HepG2 (cell line): ENCODE measurements around the gene MRPS11.

ENCODE experiments used
- CTCF ChIP-seq: sonication (generic); formaldehyde crosslinking; IDR thresholded peaks from 2 replicates; pipeline ENCODE4 v1.5.0; 2020; ENCODE audit warnings: mild to moderate bottlenecking, missing genetic modification reagents, moderate library complexity
- TF ChIP-seq, protein P1 (sequence below), 2 experiments: fragments of 450-650 bp in 1 of 2; sonication (generic) in 1 of 2; formaldehyde crosslinking in 1 of 2; IDR thresholded peaks; 2 replicates each; pipeline versions ENCODE4 v1.6.1 to v1.8.0; 2016 to 2022; ENCODE audit warnings: antibody characterized with exemption in 1 of 2, mild to moderate bottlenecking in 1 of 2, missing genetic modification reagents in 1 of 2

GRCh38 chr15:88476635-88477060, 9.1 kb downstream of the MRPS11 start:
- TF ChIP-seq CTCF: peak; percentile 63
- TF ChIP-seq, protein P1, sequence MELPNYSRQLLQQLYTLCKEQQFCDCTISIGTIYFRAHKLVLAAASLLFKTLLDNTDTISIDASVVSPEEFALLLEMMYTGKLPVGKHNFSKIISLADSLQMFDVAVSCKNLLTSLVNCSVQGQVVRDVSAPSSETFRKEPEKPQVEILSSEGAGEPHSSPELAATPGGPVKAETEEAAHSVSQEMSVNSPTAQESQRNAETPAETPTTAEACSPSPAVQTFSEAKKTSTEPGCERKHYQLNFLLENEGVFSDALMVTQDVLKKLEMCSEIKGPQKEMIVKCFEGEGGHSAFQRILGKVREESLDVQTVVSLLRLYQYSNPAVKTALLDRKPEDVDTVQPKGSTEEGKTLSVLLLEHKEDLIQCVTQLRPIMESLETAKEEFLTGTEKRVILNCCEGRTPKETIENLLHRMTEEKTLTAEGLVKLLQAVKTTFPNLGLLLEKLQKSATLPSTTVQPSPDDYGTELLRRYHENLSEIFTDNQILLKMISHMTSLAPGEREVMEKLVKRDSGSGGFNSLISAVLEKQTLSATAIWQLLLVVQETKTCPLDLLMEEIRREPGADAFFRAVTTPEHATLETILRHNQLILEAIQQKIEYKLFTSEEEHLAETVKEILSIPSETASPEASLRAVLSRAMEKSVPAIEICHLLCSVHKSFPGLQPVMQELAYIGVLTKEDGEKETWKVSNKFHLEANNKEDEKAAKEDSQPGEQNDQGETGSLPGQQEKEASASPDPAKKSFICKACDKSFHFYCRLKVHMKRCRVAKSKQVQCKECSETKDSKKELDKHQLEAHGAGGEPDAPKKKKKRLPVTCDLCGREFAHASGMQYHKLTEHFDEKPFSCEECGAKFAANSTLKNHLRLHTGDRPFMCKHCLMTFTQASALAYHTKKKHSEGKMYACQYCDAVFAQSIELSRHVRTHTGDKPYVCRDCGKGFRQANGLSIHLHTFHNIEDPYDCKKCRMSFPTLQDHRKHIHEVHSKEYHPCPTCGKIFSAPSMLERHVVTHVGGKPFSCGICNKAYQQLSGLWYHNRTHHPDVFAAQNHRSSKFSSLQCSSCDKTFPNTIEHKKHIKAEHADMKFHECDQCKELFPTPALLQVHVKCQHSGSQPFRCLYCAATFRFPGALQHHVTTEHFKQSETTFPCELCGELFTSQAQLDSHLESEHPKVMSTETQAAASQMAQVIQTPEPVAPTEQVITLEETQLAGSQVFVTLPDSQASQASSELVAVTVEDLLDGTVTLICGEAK (IDR thresholded peaks at IDR 0.05): no peak
- TF ChIP-seq, protein P1 (CRISPR knock-in tag; IDR thresholded peaks at IDR 0.05): no peak
